Hematopoietic multipotent progenitor cell treated with erythropoietin and hydrocortisone succinate and interleukin-3 and kit ligand, for 15 days (in vitro differentiated cells): ENCODE results near the gene ZBTB37.
"Not testable (repeated sequence)": the region's sequence is repeated elsewhere in the genome, so short reads cannot be mapped to it uniquely, and the experiment has no call there.

ENCODE experiments used
- DNase-seq: peaks from one replicate; pipeline ENCODE4 v3.0.0-alpha.2; 2015; ENCODE audit warnings: low spot score

ZBTB37 gene

GRCh38 chr1:173913111-173913510, 44.9 kb downstream of the ZBTB37 start:
- DNase-seq = no peak

DNA sequence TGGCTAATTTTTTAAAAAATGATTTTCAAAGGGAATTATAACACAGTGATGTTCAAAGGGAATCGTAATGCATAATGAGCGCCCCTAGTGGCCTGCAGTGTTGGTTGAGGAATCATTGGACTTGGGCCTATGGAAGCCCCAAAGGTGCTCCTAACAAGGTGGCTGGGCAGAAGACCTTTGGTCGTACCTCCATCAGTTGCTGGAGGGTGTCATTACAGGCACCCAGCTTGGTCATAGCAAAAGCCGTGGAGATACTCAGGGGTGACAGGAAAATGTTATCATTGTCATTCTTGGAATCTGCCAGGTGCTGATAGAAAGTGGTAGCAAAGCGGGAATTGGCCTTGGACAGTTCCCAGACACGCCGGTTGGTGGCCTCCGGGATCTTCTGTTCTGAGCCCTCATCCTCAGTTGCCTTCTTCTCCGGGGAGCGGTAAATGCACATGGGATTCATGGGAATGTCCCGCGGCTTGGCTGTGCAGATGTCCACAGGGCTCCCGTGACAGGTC, 46.2 kb downstream of the ZBTB37 start:
- peak; percentile 55 for DNase-seq

GRCh38 chr1:173915596-173915995, 47.4 kb downstream of the ZBTB37 start:
- DNase-seq = no peak

- no peak for DNase-seq
These were observed 48.5 kb downstream of the ZBTB37 start for GRCh38 chr1:173916667-173917066.

DNA sequence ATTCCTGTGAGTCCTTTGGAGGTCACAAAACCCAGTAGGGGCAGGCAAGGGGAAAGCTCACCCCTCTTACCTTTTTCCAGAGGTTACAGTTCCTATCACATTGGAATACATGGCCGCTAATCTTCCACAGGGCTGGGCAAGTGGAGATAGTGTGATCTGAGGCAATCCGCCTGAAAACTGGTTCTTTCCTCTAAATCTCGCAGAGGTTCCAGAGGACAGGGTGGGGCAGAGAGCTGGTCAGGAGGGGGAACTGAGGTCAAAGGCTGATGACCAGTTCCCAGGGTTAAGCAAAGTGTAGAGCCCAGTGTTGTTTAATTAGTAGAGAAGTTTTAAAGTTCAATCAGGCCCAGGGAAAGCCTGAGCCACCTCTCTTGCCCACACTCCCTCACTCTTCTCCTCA, 49.0 kb downstream of the ZBTB37 start, which contains the start of gene SERPINC1:
SERPINC1 (minus strand) TSS at position 179 of the 400 bp plus-strand sequence; CDS start at position 111, 68 bp downstream.
- no peak for DNase-seq

GRCh38 chr1:173917635-173918493, 49.7 kb downstream of the ZBTB37 start:
- DNase-seq = no peak

DNA sequence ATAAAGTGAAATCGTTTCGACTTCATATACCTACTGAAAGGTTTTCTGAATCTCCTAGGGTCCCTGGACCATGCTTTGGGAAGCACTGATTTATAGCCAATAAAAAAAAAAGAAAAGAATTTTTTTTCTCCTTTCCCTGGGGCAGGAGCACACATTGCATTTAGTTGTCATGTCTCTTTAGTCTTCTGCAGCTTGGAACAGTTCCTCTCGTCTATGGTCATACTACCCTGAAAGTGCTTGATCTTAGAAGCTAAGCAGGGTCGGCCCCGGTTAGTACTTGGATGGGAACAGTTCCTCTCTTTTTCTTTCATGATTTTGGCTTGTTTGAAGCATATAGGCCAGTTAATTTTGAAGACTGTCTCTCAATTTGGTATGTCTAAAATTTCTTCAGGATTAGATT, 52.7 kb downstream of the ZBTB37 start:
- DNase-seq = no peak

- no peak for DNase-seq
These were observed 57.4 kb downstream of the ZBTB37 start for GRCh38 chr1:173925306-173926242.

GRCh38 chr1:173930541-173930940, 62.4 kb downstream of the ZBTB37 start:
- not testable (repeated sequence) for DNase-seq

DNA sequence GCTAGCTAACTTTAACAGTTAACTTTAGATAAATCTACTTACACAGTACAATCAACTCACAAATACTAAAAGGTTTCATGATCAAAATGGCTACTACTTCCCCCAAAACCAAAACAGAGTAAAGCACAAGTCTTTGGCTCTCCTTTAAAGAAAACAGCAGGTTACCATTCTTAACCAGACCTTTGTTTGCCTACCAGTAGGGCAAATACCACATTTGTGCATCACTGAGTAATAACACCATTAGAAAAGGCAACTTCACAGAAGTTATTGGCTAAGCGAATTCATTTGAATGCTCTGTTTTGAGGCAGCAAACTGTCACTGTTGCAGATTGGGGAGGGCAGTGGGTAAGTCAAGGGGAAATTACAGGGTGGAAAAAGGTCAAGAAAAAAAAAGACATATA, 66.3 kb downstream of the ZBTB37 start:
- no peak for DNase-seq

DNA sequence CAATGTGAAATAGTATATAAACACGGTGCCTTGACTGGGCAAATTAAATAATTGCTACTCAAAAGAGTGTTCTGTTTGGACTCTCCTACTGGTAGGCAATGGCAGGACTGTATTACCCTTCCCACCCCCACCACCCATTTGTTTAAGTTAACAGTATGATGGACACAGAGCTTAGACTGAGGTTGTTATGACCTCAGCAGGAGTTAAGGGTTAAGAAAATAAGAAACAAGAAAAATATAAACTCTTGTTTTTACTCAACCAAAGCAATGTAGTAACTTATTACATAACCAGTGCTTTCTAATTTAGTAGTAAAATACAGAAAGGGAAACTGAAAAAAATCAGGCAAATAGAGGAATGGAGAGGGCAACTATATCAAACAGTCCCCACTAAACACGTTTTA, 68.9 kb downstream of the ZBTB37 start:
- no peak for DNase-seq

DNA sequence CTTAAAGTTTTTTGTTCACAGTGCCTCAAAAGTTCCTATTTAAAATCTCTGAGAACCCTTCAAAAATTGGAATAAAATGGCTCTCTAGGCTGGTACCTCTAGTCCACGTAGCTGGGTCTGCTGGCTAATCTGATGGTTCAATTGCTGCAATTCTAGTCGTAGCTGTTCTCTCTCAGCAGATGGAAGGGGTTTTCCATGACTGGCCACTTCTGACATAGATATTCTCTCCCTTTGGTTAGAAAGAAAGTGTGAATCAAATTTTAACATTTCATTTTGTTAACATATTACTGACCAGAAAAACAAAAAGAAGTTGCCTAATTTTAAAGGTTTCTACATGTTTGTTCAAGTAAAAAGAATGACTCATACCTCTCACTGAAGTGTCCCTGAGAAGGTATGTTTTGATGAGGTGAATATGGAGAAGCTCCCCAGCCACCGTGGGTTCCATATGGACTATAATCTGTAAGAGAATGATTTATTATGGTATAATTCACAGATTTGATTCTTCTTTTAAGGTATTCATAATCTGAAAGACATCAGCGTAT, 78.3 kb downstream of the ZBTB37 start:
- no peak for DNase-seq

DNA sequence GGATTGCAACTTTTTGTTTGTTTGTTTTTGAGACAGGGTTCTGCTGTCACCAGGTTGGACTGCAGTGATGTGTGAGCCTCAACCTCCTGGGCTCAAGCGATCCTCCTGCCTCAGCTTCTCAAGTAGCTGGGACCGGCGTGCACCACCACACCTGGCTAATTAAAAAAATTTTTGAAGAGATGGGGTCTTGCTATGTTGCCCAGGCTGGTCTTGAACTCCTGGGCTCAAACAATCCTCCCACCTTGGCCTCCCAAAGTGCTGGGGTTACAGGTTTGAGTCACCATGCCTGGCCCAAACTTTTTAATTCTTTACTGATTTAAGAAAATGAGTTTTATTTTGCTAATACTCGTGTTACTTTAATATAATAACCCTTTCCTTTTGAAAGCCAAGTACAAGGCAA, 80.4 kb downstream of the ZBTB37 start:
- DNase-seq = no peak
